ENCODE data around the gene FAT1.

The FAT1 gene

DNA sequence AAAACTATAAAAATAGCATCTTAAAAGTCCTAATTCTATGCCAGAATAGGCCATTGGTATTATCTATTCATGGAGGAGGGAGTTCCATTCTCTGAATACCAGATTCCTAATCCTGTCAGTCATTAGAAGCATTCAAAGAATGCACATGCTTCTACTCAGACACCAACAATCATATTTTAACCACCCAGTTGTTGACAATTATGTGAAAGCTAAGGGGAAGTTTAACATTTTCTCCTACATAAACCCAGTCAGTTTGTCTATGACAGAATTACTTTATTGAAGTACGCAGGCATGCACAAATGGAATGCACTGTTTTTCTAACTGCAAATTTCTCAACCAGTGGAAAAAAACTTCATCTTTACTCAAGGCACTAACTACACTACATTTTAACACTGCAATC lies 98.7 kb downstream of the FAT1 start:
- Histone ChIP-seq H3K27me3 (replicated peaks; ENCODE audit: insufficient read depth, low read length) (no peaks in the 10 kb centered on the region), H2AFZ (ENCODE audit: low read length) (no peak overlapping the region), H3K79me2 (ENCODE audit: low read length) (no peaks in the 10 kb centered on the region), H4K20me1 (ENCODE audit: insufficient read depth, low read length) (no peaks in the 10 kb centered on the region), H3K4me2 (ENCODE audit: low read depth, low read length) (no peak overlapping the region), H3K9ac (ENCODE audit: low read length) (no peak overlapping the region), H3F3A (ENCODE audit: insufficient read depth, low read length) (peaks cover 12% of the 10 kb centered on the region), H3K27ac (ENCODE audit: low read length) (no peak overlapping the region), H3K9me3 (replicated peaks; ENCODE audit: insufficient read depth, low read length) (no peaks in the 10 kb centered on the region), H3K4me3 (ENCODE audit: low read length) (no peak overlapping the region), H3K4me1 (ENCODE audit: low read length) (peaks cover 4% of the 10 kb centered on the region; the same call in 1 of the 2 replicates), H3K36me3 (replicated peaks; ENCODE audit: insufficient read depth, low read length) (peaks cover 6% of the 10 kb centered on the region; the same call in 1 of the 2 replicates), H3K9me2 (replicated peaks; ENCODE audit: insufficient read depth, low read length) (no peaks in the 10 kb centered on the region)
- TF ChIP-seq, protein P1, sequence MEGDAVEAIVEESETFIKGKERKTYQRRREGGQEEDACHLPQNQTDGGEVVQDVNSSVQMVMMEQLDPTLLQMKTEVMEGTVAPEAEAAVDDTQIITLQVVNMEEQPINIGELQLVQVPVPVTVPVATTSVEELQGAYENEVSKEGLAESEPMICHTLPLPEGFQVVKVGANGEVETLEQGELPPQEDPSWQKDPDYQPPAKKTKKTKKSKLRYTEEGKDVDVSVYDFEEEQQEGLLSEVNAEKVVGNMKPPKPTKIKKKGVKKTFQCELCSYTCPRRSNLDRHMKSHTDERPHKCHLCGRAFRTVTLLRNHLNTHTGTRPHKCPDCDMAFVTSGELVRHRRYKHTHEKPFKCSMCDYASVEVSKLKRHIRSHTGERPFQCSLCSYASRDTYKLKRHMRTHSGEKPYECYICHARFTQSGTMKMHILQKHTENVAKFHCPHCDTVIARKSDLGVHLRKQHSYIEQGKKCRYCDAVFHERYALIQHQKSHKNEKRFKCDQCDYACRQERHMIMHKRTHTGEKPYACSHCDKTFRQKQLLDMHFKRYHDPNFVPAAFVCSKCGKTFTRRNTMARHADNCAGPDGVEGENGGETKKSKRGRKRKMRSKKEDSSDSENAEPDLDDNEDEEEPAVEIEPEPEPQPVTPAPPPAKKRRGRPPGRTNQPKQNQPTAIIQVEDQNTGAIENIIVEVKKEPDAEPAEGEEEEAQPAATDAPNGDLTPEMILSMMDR (IDR thresholded peaks at IDR 0.05; ENCODE audit: low read length): no peak
- no peak for TF ChIP-seq EZH2phosphoT487 (IDR thresholded peaks at IDR 0.05; ENCODE audit: low read length)
- TF ChIP-seq EZH2 (optimal IDR thresholded peaks at IDR 0.05; ENCODE audit: low read depth, low read length): no peak
- DNase-seq: no peak

GRCh38 chr4:186623546-186623945 lies 100.1 kb downstream of the FAT1 start:
- no peaks in the 10 kb centered on the region for H4K20me1 ChIP-seq (ENCODE audit: insufficient read depth, low read length)
- peaks cover 3% of the 10 kb centered on the region; the same call in 1 of the 2 replicates for H3K4me1 ChIP-seq (ENCODE audit: low read length)
- no peaks in the 10 kb centered on the region for H3K9me2 ChIP-seq (replicated peaks; ENCODE audit: insufficient read depth, low read length)
- H3K79me2 ChIP-seq (ENCODE audit: low read length): no peaks in the 10 kb centered on the region
- H3K36me3 ChIP-seq (replicated peaks; ENCODE audit: insufficient read depth, low read length): peaks cover 6% of the 10 kb centered on the region; the same call in 1 of the 2 replicates
- no peaks in the 10 kb centered on the region for H3K27me3 ChIP-seq (replicated peaks; ENCODE audit: insufficient read depth, low read length)
- no peak overlapping the region for H3K4me2 ChIP-seq (ENCODE audit: low read depth, low read length)
- H3K9me3 ChIP-seq (replicated peaks; ENCODE audit: insufficient read depth, low read length): no peaks in the 10 kb centered on the region
- H3K9ac ChIP-seq (ENCODE audit: low read length): no peak overlapping the region
- H2AFZ ChIP-seq (ENCODE audit: low read length): no peak overlapping the region
- no peak for DNase-seq
- peaks cover 12% of the 10 kb centered on the region for H3F3A ChIP-seq (ENCODE audit: insufficient read depth, low read length)
- no peak overlapping the region for H3K4me3 ChIP-seq (ENCODE audit: low read length)
- no peak overlapping the region for H3K27ac ChIP-seq (ENCODE audit: low read length)
- no peak for TF ChIP-seq EZH2phosphoT487 (IDR thresholded peaks at IDR 0.05; ENCODE audit: low read length)
- TF ChIP-seq, protein P1 (IDR thresholded peaks at IDR 0.05; ENCODE audit: low read length): no peak

DNA sequence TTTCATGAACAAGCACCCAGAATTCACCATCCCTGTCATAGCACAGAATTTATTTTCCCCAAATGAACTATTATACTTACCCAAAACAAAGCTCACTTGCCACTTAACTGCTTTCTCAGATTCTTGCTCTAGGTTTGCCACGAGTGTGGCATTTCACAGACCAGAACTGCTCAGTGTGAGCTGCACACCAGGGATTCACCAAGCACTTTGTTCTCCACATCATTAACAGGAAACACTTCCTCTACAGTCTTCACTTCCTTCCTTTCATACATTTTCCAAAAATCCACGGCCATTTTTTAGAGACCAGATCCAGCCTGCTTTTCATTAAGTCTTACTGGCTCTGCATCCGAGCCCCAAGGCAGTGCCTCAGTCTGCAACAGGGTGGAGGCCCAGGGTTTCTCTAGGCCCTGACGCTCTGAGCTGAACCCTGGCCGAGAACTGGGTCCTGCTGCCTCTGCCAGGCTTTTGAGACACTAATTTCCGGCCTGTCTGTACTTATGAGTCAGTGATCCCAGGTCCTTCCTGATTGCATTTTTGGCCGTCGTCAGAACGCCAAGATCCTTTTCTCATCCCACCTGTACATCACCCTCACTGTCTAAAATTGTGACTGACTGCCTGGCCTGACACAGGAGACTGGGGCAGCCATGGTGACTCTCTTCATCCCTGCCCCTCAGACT lies 100.7 kb downstream of the FAT1 start:
- H3K79me2 ChIP-seq (ENCODE audit: low read length): no peaks in the 10 kb centered on the region
- H3K9me2 ChIP-seq (replicated peaks; ENCODE audit: insufficient read depth, low read length): no peaks in the 10 kb centered on the region
- no peaks in the 10 kb centered on the region for H3K4me1 ChIP-seq (ENCODE audit: low read length)
- H3K9me3 ChIP-seq (replicated peaks; ENCODE audit: insufficient read depth, low read length): no peaks in the 10 kb centered on the region
- H3K27ac ChIP-seq (ENCODE audit: low read length): no peak overlapping the region
- H3K27me3 ChIP-seq (replicated peaks; ENCODE audit: insufficient read depth, low read length): no peaks in the 10 kb centered on the region
- DNase-seq: no peak
- H4K20me1 ChIP-seq (ENCODE audit: insufficient read depth, low read length): no peaks in the 10 kb centered on the region
- no peak overlapping the region for H3K4me2 ChIP-seq (ENCODE audit: low read depth, low read length)
- peaks cover 8% of the 10 kb centered on the region for H3F3A ChIP-seq (ENCODE audit: insufficient read depth, low read length)
- TF ChIP-seq, protein P1 (IDR thresholded peaks at IDR 0.05; ENCODE audit: low read length): no peak
- TF ChIP-seq EZH2phosphoT487 (IDR thresholded peaks at IDR 0.05; ENCODE audit: low read length) (no peak), EZH2 (optimal IDR thresholded peaks at IDR 0.05; ENCODE audit: low read depth, low read length) (no peak)
- no peak overlapping the region for H2AFZ ChIP-seq (ENCODE audit: low read length)
- H3K36me3 ChIP-seq (replicated peaks; ENCODE audit: insufficient read depth, low read length): peaks cover 6% of the 10 kb centered on the region; the same call in 1 of the 2 replicates
- no peak overlapping the region for H3K9ac ChIP-seq (ENCODE audit: low read length)
- H3K4me3 ChIP-seq (ENCODE audit: low read length): no peak overlapping the region
